ENCODE results near the gene MOSPD3. TPM values are rescaled to one million over a fixed set of nuclear protein-coding genes. Genes with fewer than 3 reads are reported as not detected.

Gene MOSPD3
- total and polyA plus RNA-seq, 2 of the 13 experiments (the other 11 are each of a cell fraction or from before 2014, with no cell fraction given) = 7.6 to 8.8 TPM

DNA sequence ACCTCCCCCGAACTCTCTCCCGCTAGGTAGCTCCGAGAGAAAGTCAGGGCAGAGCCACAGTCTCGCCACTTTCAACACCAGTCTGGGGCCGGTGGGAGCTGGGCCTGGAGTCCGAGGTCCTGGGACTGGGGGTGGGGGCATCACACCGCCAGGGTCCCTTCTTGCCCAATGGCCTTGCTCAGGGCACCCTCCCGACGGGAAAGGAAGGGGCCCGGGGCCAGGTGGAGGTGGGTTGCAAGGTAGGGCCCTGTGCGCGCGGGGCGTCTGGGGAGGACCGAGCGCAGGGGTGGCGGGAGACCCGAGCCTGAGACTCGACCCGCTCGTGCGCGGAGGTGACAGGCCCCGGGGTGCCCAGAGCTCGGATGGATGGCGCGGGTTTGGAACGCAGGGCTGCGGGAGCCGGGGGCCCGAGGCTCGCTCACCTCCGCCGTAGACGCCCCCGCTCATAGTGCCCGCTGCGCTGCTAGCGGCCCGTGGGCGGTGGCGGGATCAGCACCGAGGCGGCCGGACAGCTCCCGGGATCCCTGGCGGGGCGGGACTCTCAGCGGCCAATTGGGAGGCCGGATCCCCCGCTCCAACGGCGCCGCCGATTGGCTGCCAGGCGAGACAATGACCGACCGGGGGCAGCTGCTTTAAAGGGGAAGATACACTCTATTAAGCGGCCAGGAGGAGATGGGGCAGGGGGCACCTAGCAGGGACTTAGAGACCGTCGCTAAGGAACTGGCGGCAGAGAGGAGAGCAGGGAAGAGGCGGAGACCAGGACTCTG is 43.8 kb downstream of the MOSPD3 start, which contains the start of gene ACTL6B (continued):
- TF ChIP-seq, protein P1, sequence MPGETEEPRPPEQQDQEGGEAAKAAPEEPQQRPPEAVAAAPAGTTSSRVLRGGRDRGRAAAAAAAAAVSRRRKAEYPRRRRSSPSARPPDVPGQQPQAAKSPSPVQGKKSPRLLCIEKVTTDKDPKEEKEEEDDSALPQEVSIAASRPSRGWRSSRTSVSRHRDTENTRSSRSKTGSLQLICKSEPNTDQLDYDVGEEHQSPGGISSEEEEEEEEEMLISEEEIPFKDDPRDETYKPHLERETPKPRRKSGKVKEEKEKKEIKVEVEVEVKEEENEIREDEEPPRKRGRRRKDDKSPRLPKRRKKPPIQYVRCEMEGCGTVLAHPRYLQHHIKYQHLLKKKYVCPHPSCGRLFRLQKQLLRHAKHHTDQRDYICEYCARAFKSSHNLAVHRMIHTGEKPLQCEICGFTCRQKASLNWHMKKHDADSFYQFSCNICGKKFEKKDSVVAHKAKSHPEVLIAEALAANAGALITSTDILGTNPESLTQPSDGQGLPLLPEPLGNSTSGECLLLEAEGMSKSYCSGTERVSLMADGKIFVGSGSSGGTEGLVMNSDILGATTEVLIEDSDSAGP (CRISPR knock-in tag; IDR thresholded peaks at IDR 0.05; ENCODE audit: borderline replicate concordance) = peak; percentile 99
- TF ChIP-seq MAFG (CRISPR knock-in tag; IDR thresholded peaks at IDR 0.05) (no peak), REPIN1 (CRISPR knock-in tag; IDR thresholded peaks at IDR 0.05; ENCODE audit: borderline replicate concordance, low read depth) (0 out of 2 replicates have a peak, but pooled peaks have one; percentile 37), LCORL (IDR thresholded peaks at IDR 0.05) (no peak), LCORL (CRISPR knock-in tag; IDR thresholded peaks at IDR 0.05) (0 out of 2 replicates have a peak, but pooled peaks have one; percentile 44), NFE2L1 (CRISPR knock-in tag; IDR thresholded peaks at IDR 0.05; ENCODE audit: borderline replicate concordance) (no peak), ZNF766 (CRISPR knock-in tag; IDR thresholded peaks at IDR 0.05; ENCODE audit: borderline replicate concordance) (0 out of 2 replicates have a peak, but pooled peaks have one; percentile 8), KLF16 (CRISPR knock-in tag; IDR thresholded peaks at IDR 0.05) (peak in 1 of 2 experiments; percentile 87; a peak in 2 of 4 replicates), ZNF460 (CRISPR knock-in tag; IDR thresholded peaks at IDR 0.05; ENCODE audit: borderline replicate concordance) (no peak), ARID4A (CRISPR knock-in tag; IDR thresholded peaks at IDR 0.05; ENCODE audit: borderline replicate concordance) (peak; percentile 80; the same call in 1 of the 2 replicates), AGO1 (IDR thresholded peaks at IDR 0.05; ENCODE audit: low read depth, low read length, poor library complexity, severe bottlenecking) (no peak), ZNF607 (CRISPR knock-in tag; IDR thresholded peaks at IDR 0.05; ENCODE audit: borderline replicate concordance) (peak; percentile 98), ZBTB7B (CRISPR knock-in tag; IDR thresholded peaks at IDR 0.05) (0 out of 2 replicates have a peak, but pooled peaks have one; percentile 42), GFI1 (CRISPR knock-in tag; IDR thresholded peaks at IDR 0.05; ENCODE audit: borderline replicate concordance) (peak; percentile 63; the same call in 1 of the 2 replicates), KDM5B (CRISPR knock-in tag; IDR thresholded peaks at IDR 0.05; ENCODE audit: borderline replicate concordance) (peak; percentile 90)
- TF ChIP-seq, protein P2, sequence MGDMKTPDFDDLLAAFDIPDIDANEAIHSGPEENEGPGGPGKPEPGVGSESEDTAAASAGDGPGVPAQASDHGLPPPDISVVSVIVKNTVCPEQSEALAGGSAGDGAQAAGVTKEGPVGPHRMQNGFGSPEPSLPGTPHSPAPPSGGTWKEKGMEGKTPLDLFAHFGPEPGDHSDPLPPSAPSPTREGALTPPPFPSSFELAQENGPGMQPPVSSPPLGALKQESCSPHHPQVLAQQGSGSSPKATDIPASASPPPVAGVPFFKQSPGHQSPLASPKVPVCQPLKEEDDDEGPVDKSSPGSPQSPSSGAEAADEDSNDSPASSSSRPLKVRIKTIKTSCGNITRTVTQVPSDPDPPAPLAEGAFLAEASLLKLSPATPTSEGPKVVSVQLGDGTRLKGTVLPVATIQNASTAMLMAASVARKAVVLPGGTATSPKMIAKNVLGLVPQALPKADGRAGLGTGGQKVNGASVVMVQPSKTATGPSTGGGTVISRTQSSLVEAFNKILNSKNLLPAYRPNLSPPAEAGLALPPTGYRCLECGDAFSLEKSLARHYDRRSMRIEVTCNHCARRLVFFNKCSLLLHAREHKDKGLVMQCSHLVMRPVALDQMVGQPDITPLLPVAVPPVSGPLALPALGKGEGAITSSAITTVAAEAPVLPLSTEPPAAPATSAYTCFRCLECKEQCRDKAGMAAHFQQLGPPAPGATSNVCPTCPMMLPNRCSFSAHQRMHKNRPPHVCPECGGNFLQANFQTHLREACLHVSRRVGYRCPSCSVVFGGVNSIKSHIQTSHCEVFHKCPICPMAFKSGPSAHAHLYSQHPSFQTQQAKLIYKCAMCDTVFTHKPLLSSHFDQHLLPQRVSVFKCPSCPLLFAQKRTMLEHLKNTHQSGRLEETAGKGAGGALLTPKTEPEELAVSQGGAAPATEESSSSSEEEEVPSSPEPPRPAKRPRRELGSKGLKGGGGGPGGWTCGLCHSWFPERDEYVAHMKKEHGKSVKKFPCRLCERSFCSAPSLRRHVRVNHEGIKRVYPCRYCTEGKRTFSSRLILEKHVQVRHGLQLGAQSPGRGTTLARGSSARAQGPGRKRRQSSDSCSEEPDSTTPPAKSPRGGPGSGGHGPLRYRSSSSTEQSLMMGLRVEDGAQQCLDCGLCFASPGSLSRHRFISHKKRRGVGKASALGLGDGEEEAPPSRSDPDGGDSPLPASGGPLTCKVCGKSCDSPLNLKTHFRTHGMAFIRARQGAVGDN (CRISPR knock-in tag; IDR thresholded peaks at IDR 0.05) = peak; percentile 68
- TF ChIP-seq, protein P3, sequence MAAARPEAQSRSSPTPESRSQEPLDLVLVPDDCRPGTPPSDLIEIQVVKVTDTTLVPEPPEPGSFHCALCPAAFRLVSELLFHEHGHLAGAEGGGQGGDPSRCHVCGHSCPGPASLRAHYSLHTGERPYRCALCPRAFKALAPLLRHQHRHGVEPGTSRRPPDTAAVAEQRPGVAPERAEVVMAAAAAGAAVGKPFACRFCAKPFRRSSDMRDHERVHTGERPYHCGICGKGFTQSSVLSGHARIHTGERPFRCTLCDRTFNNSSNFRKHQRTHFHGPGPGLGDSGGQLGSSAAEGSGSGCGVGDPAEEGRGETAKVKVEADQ (CRISPR knock-in tag; IDR thresholded peaks at IDR 0.05; ENCODE audit: borderline replicate concordance) = no peak
